Activated CD4-positive, alpha-beta memory T cell treated with anti-CD3 and anti-CD28 coated beads for 36 hours (primary cell): ENCODE data around the gene OR6N2. TPM values are rescaled to one million over a fixed set of nuclear protein-coding genes. Genes with fewer than 3 reads are reported as not detected.

Source experiments
- CTCF ChIA-PET: fragments of 350-600 bp; sonication (Branson Sonifier 250); formaldehyde crosslinking; loops from one replicate; lab custom pipeline; 2021; ENCODE audit warnings: antibody characterized with exemption, inconsistent platforms; lab: Charles Lee
- POLR2A ChIA-PET: fragments of 350-600 bp; sonication (Branson Sonifier 250); formaldehyde crosslinking; loops from one replicate; lab custom pipeline; 2021; ENCODE audit warnings: antibody characterized with exemption; lab: Charles Lee
- DNase-seq: peaks from one replicate; pipeline ENCODE4 v3.0.0-alpha.2; 2020
- H3K27ac Mint-ChIP-seq: one replicate; pipeline ENCODE4 v1.8.0; 2021; ENCODE audit warnings: mixed read lengths
- H3K27me3 Mint-ChIP-seq: one replicate; pipeline ENCODE4 v1.8.0; 2021; ENCODE audit warnings: mixed read lengths
- H3K36me3 Mint-ChIP-seq: one replicate; pipeline ENCODE4 v1.8.0; 2021; ENCODE audit warnings: mixed read lengths
- H3K4me1 Mint-ChIP-seq: one replicate; pipeline ENCODE4 v1.8.0; 2021; ENCODE audit warnings: low read depth, mixed read lengths
- H3K4me3 Mint-ChIP-seq: one replicate; pipeline ENCODE4 v1.8.0; 2021; ENCODE audit warnings: mild to moderate bottlenecking, mixed read lengths
- H3K9me3 Mint-ChIP-seq: one replicate; pipeline ENCODE4 v1.8.0; 2021; ENCODE audit warnings: mixed read lengths
- intact Hi-C: fragments of 100-400 bp; cut with micrococcal nuclease; formaldehyde crosslinking; loops from one replicate; pipeline ENCODE4 v1.15.1; 2023
- total RNA-seq, 2 experiments: library from RNA; stranded (reverse); gene quantifications; one replicate each; pipeline ENCODE4 v1.2.3, GENCODE V29; 2021

Gene OR6N2
- total RNA-seq, 2 experiments from 2014 or later, result not detected

- Mint-ChIP-seq H3K36me3 (no peaks in the 10 kb centered on the region), H3K9me3 (no peaks in the 10 kb centered on the region), H3K27me3 (no peaks in the 10 kb centered on the region), H3K27ac (no peak overlapping the region), H3K4me1 (no peaks in the 10 kb centered on the region), H3K4me3 (no peak overlapping the region)
- ChIA-PET POLR2A (no interaction called here), CTCF (interaction anchor here (1.4 kb wide), 1 partner anchor 10 kb away, joined by 3 read pairs; no protein-coding TSS in a partner anchor)
- DNase-seq, result no peak
- intact Hi-C loops, result no loop called here
These were observed 28.3 kb upstream of the OR6N2 start for GRCh38 chr1:158809256-158809655.

GRCh38 chr1:158806916-158807536 lies 26.0 kb upstream of the OR6N2 start:
- ChIA-PET POLR2A (no interaction called here), CTCF (interaction anchor here (1.1 kb wide), 1 partner anchor 20 kb away, joined by 3 read pairs; no protein-coding TSS in a partner anchor)
- Mint-ChIP-seq H3K4me3 (no peak overlapping the region), H3K27me3 (peaks cover 8% of the 10 kb centered on the region), H3K4me1 (no peaks in the 10 kb centered on the region), H3K27ac (no peak overlapping the region), H3K36me3 (no peaks in the 10 kb centered on the region), H3K9me3 (no peaks in the 10 kb centered on the region)
- DNase-seq, result no peak
- intact Hi-C loops, result no loop called here

- no peak overlapping the region for H3K4me3 Mint-ChIP-seq
- no peaks in the 10 kb centered on the region for H3K9me3 Mint-ChIP-seq
- CTCF ChIA-PET, result no interaction called here
- DNase-seq, result no peak
- POLR2A ChIA-PET, result no interaction called here
- no peak overlapping the region for H3K27ac Mint-ChIP-seq
- intact Hi-C loops, result no loop called here
- H3K27me3 Mint-ChIP-seq, result peaks cover 10% of the 10 kb centered on the region
- H3K4me1 Mint-ChIP-seq, result peaks cover 11% of the 10 kb centered on the region
- H3K36me3 Mint-ChIP-seq, result no peaks in the 10 kb centered on the region
These were observed 22.7 kb upstream of the OR6N2 start for GRCh38 chr1:158803678-158804077.

GRCh38 chr1:158801396-158801795 lies 20.4 kb upstream of the OR6N2 start:
- Mint-ChIP-seq H3K36me3 (no peaks in the 10 kb centered on the region), H3K4me3 (no peak overlapping the region), H3K9me3 (no peaks in the 10 kb centered on the region), H3K4me1 (peaks cover 11% of the 10 kb centered on the region), H3K27me3 (peaks cover 11% of the 10 kb centered on the region), H3K27ac (no peak overlapping the region)
- intact Hi-C loops, result no loop called here
- DNase-seq, result no peak
- ChIA-PET POLR2A (no interaction called here), CTCF (interaction anchor here (0.8 kb wide), 1 partner anchor 24 kb away, joined by 3 read pairs; no protein-coding TSS in a partner anchor)

GRCh38 chr1:158800526-158800925 lies 19.5 kb upstream of the OR6N2 start:
- Mint-ChIP-seq H3K4me1 (peaks cover 11% of the 10 kb centered on the region), H3K27ac (no peak overlapping the region), H3K4me3 (no peak overlapping the region), H3K9me3 (no peaks in the 10 kb centered on the region), H3K27me3 (peaks cover 11% of the 10 kb centered on the region), H3K36me3 (no peaks in the 10 kb centered on the region)
- ChIA-PET CTCF (interaction anchor here (1.0 kb wide), 1 partner anchor 198 kb away, joined by 5 read pairs; no protein-coding TSS in a partner anchor), POLR2A (no interaction called here)
- intact Hi-C loops, result no loop called here
- no peak for DNase-seq

GRCh38 chr1:158799689-158800088 lies 18.7 kb upstream of the OR6N2 start:
- H3K36me3 Mint-ChIP-seq, result no peaks in the 10 kb centered on the region
- H3K4me3 Mint-ChIP-seq, result no peak overlapping the region
- peaks cover 11% of the 10 kb centered on the region for H3K27me3 Mint-ChIP-seq
- intact Hi-C loops, result loop anchor here (2.0 kb wide), 1 partner anchor 133 kb away; no protein-coding TSS in a partner anchor
- ChIA-PET POLR2A (no interaction called here), CTCF (no interaction called here)
- peaks cover 11% of the 10 kb centered on the region for H3K4me1 Mint-ChIP-seq
- DNase-seq, result no peak
- no peaks in the 10 kb centered on the region for H3K9me3 Mint-ChIP-seq
- no peak overlapping the region for H3K27ac Mint-ChIP-seq

- ChIA-PET CTCF (no interaction called here), POLR2A (no interaction called here)
- H3K36me3 Mint-ChIP-seq, result no peaks in the 10 kb centered on the region
- intact Hi-C loops, result loop anchor here (2.0 kb wide), 1 partner anchor 134 kb away; no protein-coding TSS in a partner anchor
- no peak overlapping the region for H3K27ac Mint-ChIP-seq
- H3K27me3 Mint-ChIP-seq, result peaks cover 11% of the 10 kb centered on the region
- H3K4me1 Mint-ChIP-seq, result peaks cover 11% of the 10 kb centered on the region
- DNase-seq, result no peak
- H3K9me3 Mint-ChIP-seq, result no peaks in the 10 kb centered on the region
- no peak overlapping the region for H3K4me3 Mint-ChIP-seq
These were observed 17.5 kb upstream of the OR6N2 start for GRCh38 chr1:158798531-158798930.

GRCh38 chr1:158794247-158794646 lies 13.2 kb upstream of the OR6N2 start:
- DNase-seq, result no peak
- Mint-ChIP-seq H3K4me1 (peaks cover under 1% of the 10 kb centered on the region), H3K9me3 (no peaks in the 10 kb centered on the region), H3K4me3 (no peak overlapping the region), H3K27me3 (peaks cover 1% of the 10 kb centered on the region), H3K36me3 (no peaks in the 10 kb centered on the region), H3K27ac (no peak overlapping the region)
- ChIA-PET POLR2A (no interaction called here), CTCF (interaction anchor here (0.6 to 4.7 kb wide), 10 partner anchors 169 to 277 kb away, joined by 3 to 46 read pairs (median 5); partner anchors contain the start of gene IFI16)
- intact Hi-C loops, result loop anchor here (5.0 kb wide), 1 partner anchor 278 kb away; no protein-coding TSS in a partner anchor

- Mint-ChIP-seq H3K4me1 (no peaks in the 10 kb centered on the region), H3K27ac (no peak overlapping the region), H3K4me3 (no peak overlapping the region), H3K36me3 (no peaks in the 10 kb centered on the region), H3K9me3 (no peaks in the 10 kb centered on the region), H3K27me3 (peaks cover under 1% of the 10 kb centered on the region)
- peak; percentile 56 for DNase-seq
- CTCF ChIA-PET, result interaction anchor here (0.6 to 4.7 kb wide), 11 partner anchors 170 to 278 kb away, joined by 3 to 46 read pairs (median 5); partner anchors contain the start of gene IFI16
- intact Hi-C loops, result loop anchor here (1.0 to 5.0 kb wide), 3 partner anchors 179 to 279 kb away; no protein-coding TSS in a partner anchor
- POLR2A ChIA-PET, result no interaction called here
These were observed 12.6 kb upstream of the OR6N2 start for GRCh38 chr1:158793604-158794003.

- Mint-ChIP-seq H3K9me3 (no peaks in the 10 kb centered on the region), H3K4me3 (no peak within 1 kb of the TSS), H3K4me1 (no peaks in the 10 kb centered on the region), H3K36me3 (no peaks in the 10 kb centered on the region), H3K27ac (no peak within 1 kb of the TSS), H3K27me3 (peaks cover 5% of the 10 kb centered on the region)
- ChIA-PET POLR2A (no interaction called here), CTCF (no interaction called here)
- intact Hi-C loops, result no loop called here
- no peak for DNase-seq
These were observed 8.8 kb downstream of the OR6N2 start, which contains the start of gene OR6N1 for GRCh38 chr1:158771950-158772866. OR6N1 (minus strand) TSS chr1:158772195; CDS start chr1:158766682, 5,513 bp downstream.

- DNase-seq, result no peak
- Mint-ChIP-seq H3K4me1 (no peaks in the 10 kb centered on the region), H3K36me3 (no peaks in the 10 kb centered on the region), H3K27me3 (peaks cover 2% of the 10 kb centered on the region), H3K4me3 (no peak within 1 kb of the TSS), H3K9me3 (peaks cover 2% of the 10 kb centered on the region), H3K27ac (no peak within 1 kb of the TSS)
- intact Hi-C loops, result no loop called here
- ChIA-PET CTCF (no interaction called here), POLR2A (no interaction called here)
These were observed 26.6 kb downstream of the OR6N2 start, which contains the start of gene OR6K6 for GRCh38 chr1:158754420-158754819. OR6K6 (plus strand) TSS chr1:158754720; CDS start chr1:158754888, 168 bp downstream.
